GM10266 (cell line): ENCODE results near the gene CCT2.

ENCODE experiments used
- DNase-seq: peaks from one replicate; pipeline ENCODE4 v3.0.0; 2012; ENCODE audit errors: extremely low spot score
- TF ChIP-seq, protein P1 (sequence below): IDR thresholded peaks from 2 replicates; pipeline ENCODE4 v1.5.1; 2012; ENCODE audit warnings: mild to moderate bottlenecking, low read depth; ENCODE audit not compliant: control insufficient read depth, insufficient read depth; ENCODE audit errors: missing control alignments

Gene CCT2

DNA sequence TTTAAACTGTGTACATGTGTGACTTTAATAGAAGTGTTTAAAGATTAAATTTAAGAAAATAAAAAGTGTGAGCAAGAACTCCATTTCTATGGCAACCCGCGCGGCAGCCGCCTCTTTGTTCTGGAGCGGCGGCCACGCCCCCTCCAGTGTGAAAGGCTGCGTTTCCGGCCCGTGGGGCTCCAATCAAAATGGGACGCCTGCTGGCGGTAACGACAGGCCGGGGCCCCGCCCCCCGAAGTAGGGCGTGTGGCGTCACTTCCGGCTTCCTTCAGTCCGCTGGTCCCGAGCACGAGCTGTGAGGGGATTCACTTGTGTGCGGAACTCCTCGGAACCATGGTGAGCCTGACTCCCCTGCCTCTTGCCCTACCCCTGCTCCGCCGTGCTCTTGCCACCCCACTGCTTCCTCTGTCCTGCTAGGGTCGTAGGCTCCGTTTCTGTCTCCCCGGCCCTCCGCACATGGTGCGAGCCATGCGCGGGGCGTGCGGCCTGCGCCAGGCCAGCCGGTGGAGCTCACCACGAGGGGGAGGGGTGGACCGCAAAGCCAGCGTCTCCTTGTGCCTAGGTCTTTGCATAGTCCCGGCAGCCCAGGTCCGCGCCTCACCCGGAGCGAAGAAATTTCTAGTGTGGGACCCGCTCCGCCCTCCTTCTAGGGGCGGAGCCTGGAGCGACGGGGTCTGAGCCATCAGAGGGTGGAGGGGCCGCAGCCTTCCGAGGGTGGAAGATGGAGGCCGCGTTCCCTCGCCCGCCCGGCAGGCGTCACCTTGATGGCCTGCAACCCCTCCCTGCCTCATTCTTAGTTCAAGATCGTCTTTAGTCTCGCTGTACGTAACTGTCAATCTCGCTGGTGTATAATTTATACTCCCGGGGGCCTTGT, at the start of gene CCT2:
CCT2 (plus strand) TSS at position 271 of the 874 bp plus-strand sequence; CDS start at position 334, 63 bp downstream.
- TF ChIP-seq, protein P1, sequence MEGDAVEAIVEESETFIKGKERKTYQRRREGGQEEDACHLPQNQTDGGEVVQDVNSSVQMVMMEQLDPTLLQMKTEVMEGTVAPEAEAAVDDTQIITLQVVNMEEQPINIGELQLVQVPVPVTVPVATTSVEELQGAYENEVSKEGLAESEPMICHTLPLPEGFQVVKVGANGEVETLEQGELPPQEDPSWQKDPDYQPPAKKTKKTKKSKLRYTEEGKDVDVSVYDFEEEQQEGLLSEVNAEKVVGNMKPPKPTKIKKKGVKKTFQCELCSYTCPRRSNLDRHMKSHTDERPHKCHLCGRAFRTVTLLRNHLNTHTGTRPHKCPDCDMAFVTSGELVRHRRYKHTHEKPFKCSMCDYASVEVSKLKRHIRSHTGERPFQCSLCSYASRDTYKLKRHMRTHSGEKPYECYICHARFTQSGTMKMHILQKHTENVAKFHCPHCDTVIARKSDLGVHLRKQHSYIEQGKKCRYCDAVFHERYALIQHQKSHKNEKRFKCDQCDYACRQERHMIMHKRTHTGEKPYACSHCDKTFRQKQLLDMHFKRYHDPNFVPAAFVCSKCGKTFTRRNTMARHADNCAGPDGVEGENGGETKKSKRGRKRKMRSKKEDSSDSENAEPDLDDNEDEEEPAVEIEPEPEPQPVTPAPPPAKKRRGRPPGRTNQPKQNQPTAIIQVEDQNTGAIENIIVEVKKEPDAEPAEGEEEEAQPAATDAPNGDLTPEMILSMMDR, result peak; percentile 17
- peak; percentile 92 for DNase-seq

DNA sequence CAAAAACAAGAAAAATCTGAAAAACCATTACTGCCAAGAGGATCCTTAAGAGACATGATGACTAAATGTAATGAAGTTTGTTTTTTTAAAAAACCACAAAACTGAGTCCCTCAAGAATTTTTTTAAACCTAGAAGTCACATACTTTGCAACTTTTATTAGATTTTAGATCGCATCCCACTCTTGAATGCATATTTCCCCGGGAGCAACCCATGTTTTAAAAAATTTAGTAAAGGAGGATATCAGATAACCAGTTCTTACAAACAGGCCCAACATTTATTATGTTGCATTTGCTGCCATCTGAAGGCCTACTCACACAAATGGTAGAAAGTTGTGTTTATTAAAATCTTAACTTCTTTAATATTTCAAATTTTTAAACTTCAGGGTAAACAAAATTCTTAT, 44.3 kb upstream of the CCT2 start:
- no peak for DNase-seq

DNA sequence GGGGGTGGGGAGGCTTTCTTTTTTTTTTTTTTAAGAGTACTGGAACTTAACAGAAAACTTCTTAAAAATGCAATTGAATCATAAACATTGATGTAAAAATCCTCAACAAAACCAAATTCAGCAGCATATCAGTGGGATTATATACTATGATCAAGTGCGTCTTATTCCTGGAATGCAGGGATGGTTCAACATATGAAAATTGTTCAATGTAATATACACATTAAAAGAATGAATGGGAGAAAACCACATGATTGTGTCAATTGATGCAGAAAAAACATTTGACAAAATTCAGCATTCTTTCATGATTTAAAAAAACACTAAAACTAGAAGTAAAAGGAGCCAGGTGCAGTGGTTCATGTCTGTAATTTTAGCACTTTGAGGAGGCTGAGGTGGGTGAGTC, 41.2 kb upstream of the CCT2 start:
- DNase-seq, result no peak
- TF ChIP-seq, protein P1, result no peak

More for the DNA sequence above, 44.3 kb upstream of the CCT2 start:
- TF ChIP-seq, protein P1, result no peak

DNA sequence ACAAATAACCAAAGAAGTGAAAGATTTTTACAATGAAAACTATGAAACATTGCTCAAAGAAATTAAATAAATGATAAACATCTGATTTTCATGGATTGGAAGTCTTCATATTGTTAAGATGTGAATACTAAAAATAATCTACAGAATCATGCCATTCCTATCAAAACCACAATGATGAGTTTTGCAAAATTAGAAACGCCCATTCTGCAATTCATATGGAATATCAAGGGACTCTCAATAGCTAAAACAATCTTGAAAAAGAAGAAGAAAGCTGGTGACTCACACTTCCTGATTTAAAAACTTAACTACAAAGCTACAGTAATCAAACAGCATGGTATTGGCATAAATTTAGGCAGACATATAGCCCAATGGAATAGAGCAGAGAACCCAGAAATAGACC, 40.2 kb upstream of the CCT2 start:
- TF ChIP-seq, protein P1, result no peak
- no peak for DNase-seq

DNA sequence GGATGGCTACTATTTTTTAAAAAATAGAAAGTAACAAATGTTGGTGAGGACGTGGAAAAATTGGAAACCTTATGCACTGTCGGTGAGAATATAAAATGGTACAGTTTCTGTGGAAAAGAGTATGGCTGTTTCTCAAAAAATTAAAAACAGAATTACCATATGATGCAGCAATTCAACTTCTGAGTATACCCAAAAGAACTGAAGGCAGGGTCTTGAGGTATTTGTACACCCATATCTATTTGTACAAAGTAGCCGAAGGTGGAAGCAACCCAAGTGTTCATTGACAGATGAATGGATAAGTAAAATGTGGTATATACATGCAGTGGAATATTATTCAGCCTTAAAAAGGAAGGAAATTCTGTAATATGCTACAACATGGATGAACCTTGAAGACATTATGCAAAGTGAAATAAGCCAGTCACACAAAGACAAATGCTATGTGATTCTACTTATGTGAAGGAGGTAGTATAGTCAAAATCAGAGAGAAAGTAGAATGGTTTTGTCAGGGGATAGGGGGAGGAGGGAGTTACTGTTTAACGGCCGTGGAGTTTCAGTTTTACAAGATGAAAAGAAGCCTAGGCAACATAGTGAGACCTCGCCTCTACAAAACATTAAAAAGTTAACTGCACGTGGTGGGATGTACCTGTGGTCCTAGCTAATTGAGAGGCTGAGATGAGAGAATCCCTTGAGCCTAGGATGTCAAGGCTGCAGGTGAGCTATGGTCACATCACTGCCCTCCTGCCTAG, 38.4 kb upstream of the CCT2 start:
- TF ChIP-seq, protein P1, result no peak
- DNase-seq, result no peak

DNA sequence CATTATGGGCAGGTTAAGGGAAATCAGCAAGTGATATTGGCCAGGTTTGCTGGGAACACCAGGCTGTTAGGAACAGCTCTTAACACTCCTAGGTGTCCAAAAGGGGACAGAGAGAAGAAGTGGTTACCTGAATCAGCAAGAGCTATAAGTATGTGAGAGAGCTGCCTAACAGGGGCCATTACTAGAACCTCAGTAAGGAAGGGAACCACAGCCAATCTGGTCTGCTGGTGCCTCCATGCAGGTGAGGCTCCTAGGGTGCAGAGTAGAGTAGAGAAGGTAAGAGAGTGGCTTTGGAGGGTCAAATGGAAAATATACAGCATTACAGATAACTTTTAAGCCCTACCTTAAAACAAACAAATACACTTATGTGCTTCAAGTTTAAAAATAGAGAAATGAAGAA, 36.6 kb upstream of the CCT2 start:
- DNase-seq, result no peak
- TF ChIP-seq, protein P1, result no peak
